ENCODE data around the gene MICU2.

DNA sequence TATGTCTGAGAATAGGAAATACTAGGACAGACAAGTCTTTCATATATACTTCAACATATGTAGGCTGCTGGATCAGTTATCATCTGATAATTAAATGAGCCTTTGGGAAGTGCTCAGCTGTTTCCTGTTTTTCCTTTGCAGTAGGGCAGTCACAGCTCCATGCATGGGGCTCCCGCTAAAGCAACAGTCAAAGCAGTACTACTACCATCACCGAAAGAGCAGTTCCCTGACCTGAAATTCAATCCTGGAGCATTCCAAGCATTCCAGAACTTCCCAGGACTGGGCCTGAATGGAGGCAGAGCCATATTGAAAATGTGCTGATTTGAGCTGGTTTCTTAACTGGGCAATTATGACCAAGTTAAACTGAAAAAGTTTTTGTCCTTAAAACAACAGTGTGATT, 20.5 kb downstream of the MICU2 start:
- TF ChIP-seq, protein P1, sequence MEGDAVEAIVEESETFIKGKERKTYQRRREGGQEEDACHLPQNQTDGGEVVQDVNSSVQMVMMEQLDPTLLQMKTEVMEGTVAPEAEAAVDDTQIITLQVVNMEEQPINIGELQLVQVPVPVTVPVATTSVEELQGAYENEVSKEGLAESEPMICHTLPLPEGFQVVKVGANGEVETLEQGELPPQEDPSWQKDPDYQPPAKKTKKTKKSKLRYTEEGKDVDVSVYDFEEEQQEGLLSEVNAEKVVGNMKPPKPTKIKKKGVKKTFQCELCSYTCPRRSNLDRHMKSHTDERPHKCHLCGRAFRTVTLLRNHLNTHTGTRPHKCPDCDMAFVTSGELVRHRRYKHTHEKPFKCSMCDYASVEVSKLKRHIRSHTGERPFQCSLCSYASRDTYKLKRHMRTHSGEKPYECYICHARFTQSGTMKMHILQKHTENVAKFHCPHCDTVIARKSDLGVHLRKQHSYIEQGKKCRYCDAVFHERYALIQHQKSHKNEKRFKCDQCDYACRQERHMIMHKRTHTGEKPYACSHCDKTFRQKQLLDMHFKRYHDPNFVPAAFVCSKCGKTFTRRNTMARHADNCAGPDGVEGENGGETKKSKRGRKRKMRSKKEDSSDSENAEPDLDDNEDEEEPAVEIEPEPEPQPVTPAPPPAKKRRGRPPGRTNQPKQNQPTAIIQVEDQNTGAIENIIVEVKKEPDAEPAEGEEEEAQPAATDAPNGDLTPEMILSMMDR (conservative IDR thresholded peaks at IDR 0.05; ENCODE audit: low read depth, low read length) = no peak
- TF ChIP-seq EZH2 (IDR thresholded peaks at IDR 0.05; ENCODE audit: low read length, unreplicated experiment) = no peak
